GM12878 (cell line): ENCODE data around the gene SLC38A5.
"Not testable (repeated sequence)": the region's sequence is repeated elsewhere in the genome, so short reads cannot be mapped to it uniquely, and the experiment has no call there.

Experiments used
- HDGF ChIP-seq: fragments of 450-650 bp; IDR thresholded peaks from 2 replicates; pipeline ENCODE4 v1.6.1; 2016; ENCODE audit warnings: antibody characterized with exemption
- KDM1A ChIP-seq: fragments of 200-600 bp; sonication (generic); IDR thresholded peaks from 2 replicates; pipeline ENCODE4 v1.6.1; 2016; ENCODE audit warnings: borderline replicate concordance
- SMC3 ChIP-seq: IDR thresholded peaks from 2 replicates; pipeline ENCODE4 v1.6.1; 2011; ENCODE audit warnings: low read length, improper control_type of control experiment, borderline replicate concordance
- STAT3 ChIP-seq: IDR thresholded peaks from 2 replicates; pipeline ENCODE4 v1.6.1; 2011; ENCODE audit warnings: low read depth, low read length, improper control_type of control experiment

DNA sequence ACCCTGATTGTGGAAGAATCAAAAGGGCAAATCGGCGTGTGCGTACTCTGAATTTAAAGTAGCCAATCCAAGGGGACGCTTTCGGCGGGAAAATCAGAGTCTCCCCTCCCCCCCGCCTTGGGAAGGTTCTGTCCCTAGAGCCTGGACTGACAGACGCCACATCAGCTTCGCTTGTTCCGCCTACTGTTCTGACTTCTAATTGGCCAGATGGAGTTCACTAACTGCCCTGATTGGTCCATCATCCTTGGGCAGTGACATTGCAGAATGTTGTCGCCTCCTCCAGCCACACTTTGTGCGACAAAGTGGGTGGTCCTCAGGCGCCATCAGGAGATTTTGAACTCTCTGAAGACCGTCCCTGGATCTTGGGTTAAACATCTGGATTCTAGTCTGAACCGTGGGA is 58.2 kb downstream of the SLC38A5 start, which contains the start of gene SSX4B:
- TF ChIP-seq HDGF, KDM1A, SMC3, STAT3: not testable (repeated sequence)
